IPS DF 6.9 (cell line): ENCODE results near the gene CCDC174.
"Not testable (repeated sequence)": the region's sequence is repeated elsewhere in the genome, so short reads cannot be mapped to it uniquely, and the experiment has no call there.

Experiments
- DNase-seq: peaks from one replicate; pipeline ENCODE4 v3.0.0-alpha.2; 2013; ENCODE audit warnings: low read depth, low spot score
- H3K27ac ChIP-seq: one replicate; pipeline ENCODE4 v1.5.1; 2013; ENCODE audit warnings: low read length, control low read depth
- H3K27me3 ChIP-seq: 2 replicates; pipeline ENCODE4 v1.6.1; 2013; ENCODE audit warnings: mild to moderate bottlenecking, low read length; ENCODE audit not compliant: control insufficient read depth, insufficient read depth
- H3K36me3 ChIP-seq: 2 replicates; pipeline ENCODE4 v1.6.1; 2013; ENCODE audit warnings: low read length; ENCODE audit not compliant: control insufficient read depth, insufficient read depth
- H3K4me1 ChIP-seq: 2 replicates; pipeline ENCODE4 v1.6.1; 2013; ENCODE audit warnings: low read length; ENCODE audit not compliant: control insufficient read depth, insufficient read depth
- H3K4me3 ChIP-seq: 2 replicates; pipeline ENCODE4 v1.5.1; 2013; ENCODE audit warnings: mild to moderate bottlenecking, low read length
- H3K9me3 ChIP-seq: 2 replicates; pipeline ENCODE4 v1.6.1; 2013; ENCODE audit warnings: low read length, inconsistent platforms; ENCODE audit not compliant: control insufficient read depth, insufficient read depth
- WGBS: extraction: QIAGEN DNeasy Blood & Tissue Kit; methylation state at CpG from one replicate; pipeline ENCODE4 v1.1.7; 2013; ENCODE audit warnings: mixed read lengths, missing lambda C conversion rate; ENCODE audit not compliant: insufficient read length, insufficient coverage; 5-methylcytosine and 5-hydroxymethylcytosine counted together

The CCDC174 gene

GRCh38 chr3:14652360-14652907, 872 bp downstream of the CCDC174 start:
- H3K27me3 ChIP-seq, H3K9me3 ChIP-seq, DNase-seq, H3K4me1 ChIP-seq, H3K36me3 ChIP-seq, H3K27ac ChIP-seq: not testable (repeated sequence)
- WGBS: no CpG with 5 or more reads among the region's 21 CpGs
- peak overlapping the region; percentile 81 for H3K4me3 ChIP-seq

DNA sequence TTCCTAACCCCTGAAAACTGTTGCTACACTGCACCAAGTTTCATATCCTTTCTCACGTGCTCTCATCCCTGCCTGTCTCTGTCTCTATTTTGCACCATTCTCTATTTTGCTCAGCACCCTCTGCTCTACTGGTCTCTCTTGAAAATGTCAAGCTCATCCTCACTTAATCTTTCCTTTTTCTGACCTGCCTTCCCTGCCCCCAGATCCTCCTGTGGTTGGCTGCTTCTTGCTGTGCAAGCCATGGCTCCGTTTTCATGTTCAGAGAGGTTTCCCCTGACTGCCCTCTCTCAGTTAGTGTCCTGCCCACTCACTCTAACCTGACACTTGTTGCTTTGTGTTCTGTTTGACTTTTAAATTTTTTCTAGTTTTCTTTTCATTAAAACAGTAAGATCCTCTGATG, 6.0 kb downstream of the CCDC174 start:
- H3K36me3 ChIP-seq: peaks cover 9% of the 10 kb centered on the region
- no peaks in the 10 kb centered on the region for H3K9me3 ChIP-seq
- WGBS: no CpG with 5 or more reads among the region's 2 CpGs

DNA sequence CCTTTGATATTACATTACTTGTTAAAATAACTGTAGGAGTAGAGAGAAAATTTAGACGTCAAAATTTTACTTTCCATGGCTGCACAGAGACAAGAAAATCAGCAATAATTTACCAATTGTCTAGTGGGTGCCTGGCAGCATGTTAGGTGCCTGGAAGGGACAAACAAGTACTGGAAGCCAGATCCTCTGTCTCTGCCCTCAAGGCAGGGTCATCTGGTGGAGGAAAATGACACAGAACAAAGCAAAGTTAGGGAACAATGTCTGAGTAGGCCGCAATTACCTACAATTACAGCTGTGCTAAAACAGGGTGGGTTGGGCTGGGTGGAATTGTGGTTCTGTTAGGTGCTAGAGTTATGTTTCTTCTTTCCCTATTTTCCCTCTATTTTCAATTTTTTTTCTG, 7.4 kb downstream of the CCDC174 start:
- H3K27ac ChIP-seq: no peak overlapping the region
- no peaks in the 10 kb centered on the region for H3K4me1 ChIP-seq
- peaks cover 10% of the 10 kb centered on the region for H3K36me3 ChIP-seq
- no peak for DNase-seq
- H3K27me3 ChIP-seq: no peaks in the 10 kb centered on the region
- no peak overlapping the region for H3K4me3 ChIP-seq
- H3K9me3 ChIP-seq: no peaks in the 10 kb centered on the region
- WGBS: no CpG with 5 or more reads among the region's 2 CpGs

More for the DNA sequence above, 6.0 kb downstream of the CCDC174 start:
- H3K27ac ChIP-seq: no peak overlapping the region
- DNase-seq: no peak
- no peaks in the 10 kb centered on the region for H3K27me3 ChIP-seq
- no peaks in the 10 kb centered on the region for H3K4me1 ChIP-seq
- no peak overlapping the region for H3K4me3 ChIP-seq

GRCh38 chr3:14660942-14661341, 9.4 kb downstream of the CCDC174 start:
- WGBS: no CpG with 5 or more reads among the region's 4 CpGs

DNA sequence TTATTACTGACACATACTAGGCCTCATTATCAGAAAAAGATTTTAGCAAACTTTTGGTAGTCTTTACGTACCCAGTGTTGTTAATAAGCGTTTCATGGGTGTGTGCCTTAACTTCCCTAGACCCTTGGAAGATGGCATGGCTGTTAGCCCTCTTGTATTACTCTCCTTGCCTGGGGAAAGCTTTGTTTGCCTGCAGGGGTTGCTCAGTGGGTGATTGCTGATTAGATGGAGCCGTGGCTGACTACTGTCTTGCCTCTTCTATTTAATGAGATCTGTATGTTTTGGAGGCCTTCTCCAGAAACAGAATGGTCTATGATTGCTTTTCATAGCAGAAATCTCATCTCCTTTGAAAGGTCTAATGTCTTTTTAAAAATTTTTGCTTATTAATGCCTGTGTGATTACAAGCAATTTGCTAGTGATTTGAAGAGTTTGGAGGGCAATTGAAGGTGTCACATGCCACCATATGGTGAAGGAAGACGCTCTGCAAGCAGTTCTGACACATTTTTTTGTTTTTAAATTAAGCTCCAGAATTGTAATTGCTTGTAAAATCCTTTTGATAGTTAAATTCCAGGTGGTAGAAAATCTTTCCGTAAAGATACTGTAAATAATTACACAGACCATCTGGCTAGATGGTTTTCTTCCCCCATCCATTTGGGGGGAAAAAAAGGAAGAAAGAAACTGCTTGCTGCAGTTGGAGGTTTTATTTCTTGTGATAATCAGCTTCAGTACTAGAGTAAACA, 12.0 kb downstream of the CCDC174 start:
- no peaks in the 10 kb centered on the region for H3K27me3 ChIP-seq
- H3K4me1 ChIP-seq: no peaks in the 10 kb centered on the region
- H3K4me3 ChIP-seq: no peak overlapping the region
- no CpG with 5 or more reads among the region's 5 CpGs for WGBS
- DNase-seq: no peak
- no peaks in the 10 kb centered on the region for H3K9me3 ChIP-seq
- no peak overlapping the region for H3K27ac ChIP-seq
- peaks cover 17% of the 10 kb centered on the region for H3K36me3 ChIP-seq

More at GRCh38 chr3:14660942-14661341, 9.4 kb downstream of the CCDC174 start:
- peaks cover 13% of the 10 kb centered on the region for H3K36me3 ChIP-seq
- no peaks in the 10 kb centered on the region for H3K9me3 ChIP-seq
- no peak overlapping the region for H3K4me3 ChIP-seq
- no peak overlapping the region for H3K27ac ChIP-seq
- no peaks in the 10 kb centered on the region for H3K4me1 ChIP-seq
- H3K27me3 ChIP-seq: no peaks in the 10 kb centered on the region
- DNase-seq: no peak

- no peak for DNase-seq
- no peak overlapping the region for H3K27ac ChIP-seq
- H3K4me1 ChIP-seq: no peaks in the 10 kb centered on the region
- H3K4me3 ChIP-seq: no peak overlapping the region
- no peaks in the 10 kb centered on the region for H3K27me3 ChIP-seq
- no CpG with 5 or more reads among the region's 3 CpGs for WGBS
- peaks cover 20% of the 10 kb centered on the region for H3K36me3 ChIP-seq
- H3K9me3 ChIP-seq: no peaks in the 10 kb centered on the region
Observed at GRCh38 chr3:14664170-14664569, 12.6 kb downstream of the CCDC174 start.

- Histone ChIP-seq H3K36me3 (peaks cover 21% of the 10 kb centered on the region; the same call in 1 of the 2 replicates), H3K4me1 (no peaks in the 10 kb centered on the region), H3K27ac (no peak overlapping the region), H3K9me3 (no peaks in the 10 kb centered on the region), H3K27me3 (no peaks in the 10 kb centered on the region), H3K4me3 (no peak overlapping the region)
- no CpG with 5 or more reads among the region's 4 CpGs for WGBS
- no peak for DNase-seq
Observed at GRCh38 chr3:14672588-14672987, 21.0 kb downstream of the CCDC174 start.

DNA sequence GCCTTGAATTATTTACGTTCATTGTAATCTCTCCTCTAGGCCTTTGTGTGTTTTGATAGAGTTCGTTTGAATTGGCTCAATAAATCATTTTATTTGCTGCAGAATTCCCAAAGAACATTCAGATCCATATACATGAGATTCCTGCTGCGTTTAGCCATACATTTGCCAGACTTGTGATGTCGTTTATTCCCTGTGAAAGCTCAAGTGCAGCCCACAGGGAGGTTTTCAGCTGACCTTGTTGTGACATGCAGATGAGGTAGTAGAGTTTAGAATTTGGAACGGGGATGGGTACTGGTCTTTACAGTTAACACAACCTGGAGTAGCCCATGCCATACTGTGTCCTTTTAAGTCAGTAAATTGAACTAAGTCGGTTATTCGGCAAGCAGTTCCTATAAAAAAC, 23.3 kb downstream of the CCDC174 start, which contains the start of gene C3orf20:
Gene C3orf20 (plus strand): TSS at position 301 of the 400 bp plus-strand sequence. CDS start 7,573 bp downstream, outside the sequence.
- H3K27me3 ChIP-seq: no peaks in the 10 kb centered on the region
- H3K4me3 ChIP-seq: no peak within 1 kb of the TSS
- DNase-seq: no peak
- H3K27ac ChIP-seq: no peak within 1 kb of the TSS
- H3K36me3 ChIP-seq: peaks cover 11% of the 10 kb centered on the region; the same call in 1 of the 2 replicates
- H3K4me1 ChIP-seq: no peaks in the 10 kb centered on the region
- WGBS: no CpG with 5 or more reads among the region's 7 CpGs
- H3K9me3 ChIP-seq: no peaks in the 10 kb centered on the region

DNA sequence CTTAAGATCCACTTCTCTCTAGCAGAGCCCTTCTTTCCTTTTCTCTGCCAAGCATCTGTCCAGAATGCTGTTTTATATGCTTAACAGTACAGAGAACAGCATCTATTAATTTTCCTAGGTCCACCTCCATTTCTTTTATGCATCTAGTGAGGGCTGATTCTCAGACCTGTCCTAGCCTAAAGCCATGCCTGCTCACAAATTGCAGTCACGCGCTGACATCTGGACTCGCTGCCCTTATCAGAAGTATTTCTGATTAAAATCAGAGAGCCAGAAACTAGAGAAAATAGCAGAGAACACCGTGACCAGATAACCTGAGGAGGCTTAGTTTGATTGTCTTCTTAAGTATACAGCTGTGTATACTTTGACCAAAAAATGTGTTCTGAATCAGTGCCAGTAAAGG, 25.3 kb downstream of the CCDC174 start:
- H3K4me1 ChIP-seq: no peaks in the 10 kb centered on the region
- no peak overlapping the region for H3K27ac ChIP-seq
- no peak for DNase-seq
- no peak overlapping the region for H3K4me3 ChIP-seq
- H3K36me3 ChIP-seq: peaks cover 4% of the 10 kb centered on the region; the same call in 1 of the 2 replicates
- whole genome bisulfite sequencing: no CpG with 5 or more reads among the region's 4 CpGs
- no peaks in the 10 kb centered on the region for H3K27me3 ChIP-seq
- no peaks in the 10 kb centered on the region for H3K9me3 ChIP-seq

DNA sequence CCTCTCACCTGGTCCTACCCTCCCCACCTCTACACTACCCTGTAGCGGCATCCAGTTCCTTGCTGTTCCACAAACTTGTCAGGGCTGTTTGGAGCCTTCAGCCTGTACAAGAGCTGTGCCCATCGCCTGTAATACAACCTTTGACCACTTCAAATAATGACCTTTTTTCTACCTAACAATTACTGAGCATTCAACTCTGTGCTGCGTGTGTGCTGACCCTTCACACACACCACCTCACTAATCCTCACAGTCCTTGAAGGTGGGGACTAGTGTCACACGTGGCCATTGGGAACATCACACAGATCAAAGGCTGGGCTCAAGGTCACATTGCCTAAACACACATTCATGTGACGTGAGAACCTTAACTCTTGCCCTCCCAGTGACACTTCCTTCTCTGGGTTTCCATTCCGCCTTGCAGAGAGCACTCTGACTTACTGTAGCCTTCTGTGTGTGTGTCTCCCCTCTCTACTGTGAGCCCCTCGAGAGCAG, 26.5 kb downstream of the CCDC174 start:
- no peaks in the 10 kb centered on the region for H3K36me3 ChIP-seq
- H3K27ac ChIP-seq: no peak overlapping the region
- no peak overlapping the region for H3K4me3 ChIP-seq
- H3K4me1 ChIP-seq: no peaks in the 10 kb centered on the region
- H3K27me3 ChIP-seq: no peaks in the 10 kb centered on the region
- no CpG with 5 or more reads among the region's 7 CpGs for WGBS
- no peak for DNase-seq
- no peaks in the 10 kb centered on the region for H3K9me3 ChIP-seq
